Measurements from ENCODE around the gene NAV3.

- no peak for TF ChIP-seq FOXA1 (IDR thresholded peaks at IDR 0.05)
- no peak for TF ChIP-seq L3MBTL2 (conservative IDR thresholded peaks at IDR 0.05)
- no peak for TF ChIP-seq SP1 (IDR thresholded peaks at IDR 0.05)
- TF ChIP-seq ELF4 (IDR thresholded peaks at IDR 0.05) = no peak
- no peak for TF ChIP-seq FOXM1 (IDR thresholded peaks at IDR 0.05; ENCODE audit: borderline replicate concordance)
- no peak for TF ChIP-seq HDGF (IDR thresholded peaks at IDR 0.05; ENCODE audit: borderline replicate concordance)
- TF ChIP-seq BHLHE40 (IDR thresholded peaks at IDR 0.05; ENCODE audit: borderline replicate concordance) = no peak
- TF ChIP-seq ZNF384 (IDR thresholded peaks at IDR 0.05) = no peak
- TF ChIP-seq PKNOX1 (IDR thresholded peaks at IDR 0.05) = no peak
- no peak for TF ChIP-seq TARDBP (IDR thresholded peaks at IDR 0.05)
- TF ChIP-seq ARNT (IDR thresholded peaks at IDR 0.05) = no peak
- TF ChIP-seq SUZ12 (IDR thresholded peaks at IDR 0.05) = no peak
These were observed 363.8 kb downstream of the NAV3 start for GRCh38 chr12:78194448-78194847.

Measured in HEK293T (cell line).